ENCODE data around the gene DYNC2I2.
"Not testable (repeated sequence)": the region's sequence is repeated elsewhere in the genome, so short reads cannot be mapped to it uniquely, and the experiment has no call there.

DYNC2I2 gene

GRCh38 chr9:128615571-128615970 is 41.1 kb downstream of the DYNC2I2 start:
- no peak for DNase-seq (ENCODE audit: low read depth)

- no peak for DNase-seq (ENCODE audit: low read depth)
Observed at GRCh38 chr9:128614728-128615127, 41.9 kb downstream of the DYNC2I2 start.

- no peak for DNase-seq (ENCODE audit: low read depth)
Observed at GRCh38 chr9:128611600-128612394, 44.9 kb downstream of the DYNC2I2 start.

GRCh38 chr9:128610897-128611296 is 45.8 kb downstream of the DYNC2I2 start:
- DNase-seq (ENCODE audit: low read depth): no peak

- no peak for DNase-seq (ENCODE audit: low read depth)
Observed at GRCh38 chr9:128607642-128608350, 48.9 kb downstream of the DYNC2I2 start.

- DNase-seq (ENCODE audit: low read depth): no peak
Observed at GRCh38 chr9:128603697-128604096, 53.0 kb downstream of the DYNC2I2 start.

GRCh38 chr9:128600099-128600498 is 56.5 kb downstream of the DYNC2I2 start:
- DNase-seq (ENCODE audit: low read depth): no peak

GRCh38 chr9:128595471-128595870 is 61.2 kb downstream of the DYNC2I2 start:
- no peak for DNase-seq (ENCODE audit: low read depth)

GRCh38 chr9:128593856-128594255 is 62.8 kb downstream of the DYNC2I2 start:
- no peak for DNase-seq (ENCODE audit: low read depth)

- no peak for DNase-seq (ENCODE audit: low read depth)
Observed at GRCh38 chr9:128593039-128593438, 63.6 kb downstream of the DYNC2I2 start.

GRCh38 chr9:128588581-128589233 is 67.9 kb downstream of the DYNC2I2 start:
- no peak for DNase-seq (ENCODE audit: low read depth)

GRCh38 chr9:128587453-128587852 is 69.2 kb downstream of the DYNC2I2 start:
- DNase-seq (ENCODE audit: low read depth): no peak

GRCh38 chr9:128586934-128587333 is 69.7 kb downstream of the DYNC2I2 start:
- DNase-seq (ENCODE audit: low read depth): not testable (repeated sequence)

- not testable (repeated sequence) for DNase-seq (ENCODE audit: low read depth)
Observed at GRCh38 chr9:128585155-128585554, 71.5 kb downstream of the DYNC2I2 start.
